ENCODE data around the gene NRTN. TPM values are rescaled to one million over a fixed set of nuclear protein-coding genes. Genes with fewer than 3 reads are reported as not detected.

The NRTN gene
- total RNA-seq, 1 donor from 2014 or later = 0.85 TPM

DNA sequence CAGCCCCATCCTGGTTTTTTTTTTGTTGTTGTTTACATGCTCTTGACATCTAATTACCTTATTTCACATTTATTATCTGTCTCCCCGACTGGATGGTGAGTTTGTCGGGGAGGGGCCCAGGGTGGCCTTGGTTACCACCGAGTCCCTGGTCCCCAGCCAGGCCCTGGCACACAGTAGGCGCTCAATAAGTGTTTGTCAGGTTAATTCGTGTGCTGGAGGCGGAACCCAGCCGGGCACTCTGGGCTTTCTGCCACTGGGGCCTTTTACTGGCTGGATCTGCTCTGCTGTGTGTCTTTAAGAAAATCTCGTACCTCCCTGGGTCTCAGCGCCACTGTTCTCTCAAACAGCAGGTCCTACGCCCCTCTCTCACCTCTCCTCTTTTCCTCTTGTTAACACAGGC, 4.6 kb downstream of the NRTN start:
- peaks cover 7% of the 10 kb centered on the region for H3K27me3 ChIP-seq
- no peak overlapping the region for H3K4me3 ChIP-seq
- no peaks in the 10 kb centered on the region for H3K9me3 ChIP-seq
- TF ChIP-seq, protein P1, sequence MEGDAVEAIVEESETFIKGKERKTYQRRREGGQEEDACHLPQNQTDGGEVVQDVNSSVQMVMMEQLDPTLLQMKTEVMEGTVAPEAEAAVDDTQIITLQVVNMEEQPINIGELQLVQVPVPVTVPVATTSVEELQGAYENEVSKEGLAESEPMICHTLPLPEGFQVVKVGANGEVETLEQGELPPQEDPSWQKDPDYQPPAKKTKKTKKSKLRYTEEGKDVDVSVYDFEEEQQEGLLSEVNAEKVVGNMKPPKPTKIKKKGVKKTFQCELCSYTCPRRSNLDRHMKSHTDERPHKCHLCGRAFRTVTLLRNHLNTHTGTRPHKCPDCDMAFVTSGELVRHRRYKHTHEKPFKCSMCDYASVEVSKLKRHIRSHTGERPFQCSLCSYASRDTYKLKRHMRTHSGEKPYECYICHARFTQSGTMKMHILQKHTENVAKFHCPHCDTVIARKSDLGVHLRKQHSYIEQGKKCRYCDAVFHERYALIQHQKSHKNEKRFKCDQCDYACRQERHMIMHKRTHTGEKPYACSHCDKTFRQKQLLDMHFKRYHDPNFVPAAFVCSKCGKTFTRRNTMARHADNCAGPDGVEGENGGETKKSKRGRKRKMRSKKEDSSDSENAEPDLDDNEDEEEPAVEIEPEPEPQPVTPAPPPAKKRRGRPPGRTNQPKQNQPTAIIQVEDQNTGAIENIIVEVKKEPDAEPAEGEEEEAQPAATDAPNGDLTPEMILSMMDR (IDR thresholded peaks at IDR 0.05) = no peak
- no peak overlapping the region for H3K27ac ChIP-seq
- H3K36me3 ChIP-seq = no peaks in the 10 kb centered on the region
- H3K4me1 ChIP-seq = no peaks in the 10 kb centered on the region
- DNase-seq (ENCODE audit: low spot score in 2 of 2) = no peak
- intact Hi-C loops (cut with DNase I) = loop anchor here (10.0 kb wide), 1 partner anchor 215 kb away; no protein-coding TSS in a partner anchor

DNA sequence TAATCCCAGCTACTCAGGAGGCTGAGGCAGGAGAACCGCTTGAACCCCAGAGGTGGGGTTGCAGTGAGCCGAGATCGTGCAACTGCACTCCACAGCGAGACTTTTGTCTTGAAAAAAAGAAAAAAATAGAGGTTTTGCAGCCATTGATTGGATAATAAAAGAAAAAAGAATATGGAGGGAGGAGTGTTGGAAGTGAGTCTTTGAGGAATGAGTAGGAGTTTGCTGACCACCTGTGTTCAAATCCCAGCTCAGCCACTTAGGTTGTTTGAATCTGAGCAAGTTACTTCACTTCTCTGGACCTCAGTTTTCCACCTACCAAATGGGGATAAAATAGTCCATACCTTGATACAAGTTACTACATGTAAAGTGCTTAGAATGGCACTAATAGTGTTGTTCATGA, 6.2 kb downstream of the NRTN start:
- TF ChIP-seq, protein P1 (IDR thresholded peaks at IDR 0.05) = no peak
- H3K27me3 ChIP-seq = no peaks in the 10 kb centered on the region
- H3K9me3 ChIP-seq = no peaks in the 10 kb centered on the region
- no peaks in the 10 kb centered on the region for H3K4me1 ChIP-seq
- intact Hi-C loops (cut with DNase I) = no loop called here
- no peak overlapping the region for H3K27ac ChIP-seq
- DNase-seq (ENCODE audit: low spot score in 2 of 2) = no peak
- H3K36me3 ChIP-seq = no peaks in the 10 kb centered on the region
- H3K4me3 ChIP-seq = no peak overlapping the region

DNA sequence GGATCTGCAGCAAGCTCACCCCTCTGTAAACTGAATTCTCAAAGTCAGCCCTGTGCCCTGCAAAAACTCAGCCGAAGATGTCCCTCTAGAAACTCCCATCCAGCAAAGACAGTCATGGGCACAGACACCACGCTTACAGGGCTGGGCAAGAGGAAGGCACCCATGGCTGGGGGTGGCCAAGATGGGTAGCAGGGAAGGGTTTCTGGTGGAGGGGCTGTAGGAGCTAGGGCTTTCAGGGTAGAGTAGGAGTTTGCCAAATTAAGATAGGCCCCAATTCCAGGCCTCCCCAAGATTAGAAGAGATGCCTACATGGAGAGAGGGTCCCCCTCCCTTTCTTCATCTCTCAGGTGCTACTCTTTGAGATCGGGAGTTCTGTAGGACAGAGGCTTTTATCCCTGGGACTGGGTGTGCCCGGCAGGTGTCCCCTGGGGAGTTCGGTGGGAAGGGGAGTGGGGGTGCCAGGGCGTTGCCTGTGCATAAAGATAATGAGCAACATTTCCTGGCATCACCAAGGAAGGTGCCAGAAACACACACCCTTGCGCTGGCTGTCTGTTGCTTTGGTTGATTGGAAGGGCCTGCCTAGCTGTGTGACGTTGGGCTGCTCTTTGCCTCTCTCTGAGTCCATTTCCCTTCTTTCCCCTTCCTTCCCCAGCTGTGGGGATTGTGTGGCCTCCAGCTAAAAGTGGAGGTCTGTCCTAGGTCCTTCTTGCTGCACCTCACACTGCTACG, 9.4 kb downstream of the NRTN start:
- Histone ChIP-seq H3K4me1 (no peaks in the 10 kb centered on the region), H3K27ac (no peak overlapping the region)

DNA sequence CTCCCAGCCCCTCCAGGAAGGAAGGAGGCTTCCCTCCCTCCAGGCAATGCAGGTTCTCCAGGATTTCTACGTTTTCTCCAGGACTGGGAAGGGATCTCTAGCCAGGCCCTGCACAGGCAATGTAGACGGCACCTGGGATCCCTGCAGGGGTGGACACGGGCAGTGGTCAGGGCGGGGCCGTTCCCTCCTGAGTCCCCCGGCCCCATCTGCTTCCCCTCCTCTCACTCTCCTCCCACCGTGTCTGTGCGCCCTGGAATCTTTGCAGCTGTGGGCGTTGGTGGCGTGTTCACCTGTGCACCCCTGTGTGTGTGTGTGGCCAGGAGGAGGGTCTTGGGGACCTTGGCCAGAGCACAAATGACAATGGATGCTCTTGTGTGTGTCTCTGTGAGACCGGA, 10.0 kb downstream of the NRTN start:
- H3K9me3 ChIP-seq = no peaks in the 10 kb centered on the region
- intact Hi-C loops (cut with DNase I) = no loop called here
- H3K4me3 ChIP-seq = no peak overlapping the region
- no peaks in the 10 kb centered on the region for H3K4me1 ChIP-seq
- TF ChIP-seq, protein P1 (IDR thresholded peaks at IDR 0.05) = no peak
- DNase-seq (ENCODE audit: low spot score in 2 of 2) = no peak
- H3K27ac ChIP-seq = no peak overlapping the region
- H3K27me3 ChIP-seq = no peaks in the 10 kb centered on the region
- H3K36me3 ChIP-seq = no peaks in the 10 kb centered on the region

More for the DNA sequence above, 9.4 kb downstream of the NRTN start:
- intact Hi-C loops (cut with DNase I) = no loop called here
- no peaks in the 10 kb centered on the region for H3K9me3 ChIP-seq
- TF ChIP-seq, protein P1 (IDR thresholded peaks at IDR 0.05) = no peak
- no peaks in the 10 kb centered on the region for H3K27me3 ChIP-seq
- DNase-seq (ENCODE audit: low spot score in 2 of 2) = no peak
- no peak overlapping the region for H3K4me3 ChIP-seq
- H3K36me3 ChIP-seq = no peaks in the 10 kb centered on the region

DNA sequence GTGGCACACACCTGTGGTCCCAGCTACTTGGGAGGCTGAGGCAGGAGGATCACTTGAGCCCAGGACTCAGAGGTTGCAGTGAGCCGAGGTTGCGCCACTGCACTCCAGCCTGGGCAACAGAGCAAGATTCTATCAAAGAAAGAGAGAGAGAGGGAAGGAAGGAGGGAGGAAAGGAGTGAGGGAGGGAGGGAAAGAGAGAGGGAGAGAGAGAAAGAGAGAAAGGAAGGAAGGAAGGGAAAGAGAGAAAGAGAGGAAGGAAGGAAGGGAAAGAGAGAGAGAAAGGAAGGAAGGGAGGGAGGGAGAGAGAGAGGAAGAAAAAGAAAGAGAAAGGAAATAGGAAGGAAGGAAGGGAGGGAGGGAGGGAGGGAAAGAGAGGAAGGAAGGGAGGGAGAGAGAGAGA, 12.4 kb downstream of the NRTN start:
- Histone ChIP-seq H3K9me3 (no peaks in the 10 kb centered on the region), H3K36me3 (no peaks in the 10 kb centered on the region), H3K4me1 (no peaks in the 10 kb centered on the region), H3K4me3 (no peak overlapping the region), H3K27me3 (peaks cover 4% of the 10 kb centered on the region), H3K27ac (no peak overlapping the region)
- intact Hi-C loops (cut with DNase I) = no loop called here
- TF ChIP-seq, protein P1 (IDR thresholded peaks at IDR 0.05) = no peak
- DNase-seq (ENCODE audit: low spot score in 2 of 2) = no peak
